ENCODE data around the gene HACD2.
"Not testable (repeated sequence)": the region's sequence is repeated elsewhere in the genome, so short reads cannot be mapped to it uniquely, and the experiment has no call there.

Gene HACD2

DNA sequence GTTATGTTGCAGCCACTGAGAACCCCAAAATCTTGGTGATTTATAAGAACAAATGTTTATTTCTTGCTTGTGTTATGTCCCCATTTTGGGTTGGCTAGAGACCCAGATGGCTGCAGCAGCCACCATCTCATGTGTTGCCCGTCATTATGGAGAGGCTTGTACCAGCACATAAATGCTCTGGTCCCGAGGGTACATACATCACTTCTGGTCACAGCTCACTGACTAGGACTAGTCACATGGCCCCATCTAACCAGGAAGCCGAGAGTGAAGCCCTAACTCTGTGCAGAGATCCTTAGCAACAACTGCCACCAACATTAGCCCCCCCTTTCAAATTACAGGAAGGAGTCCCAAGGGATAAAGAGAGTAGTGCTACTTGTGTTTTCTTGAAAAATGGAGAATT is 25.5 kb upstream of the HACD2 start:
- DNase-seq: no peak

DNA sequence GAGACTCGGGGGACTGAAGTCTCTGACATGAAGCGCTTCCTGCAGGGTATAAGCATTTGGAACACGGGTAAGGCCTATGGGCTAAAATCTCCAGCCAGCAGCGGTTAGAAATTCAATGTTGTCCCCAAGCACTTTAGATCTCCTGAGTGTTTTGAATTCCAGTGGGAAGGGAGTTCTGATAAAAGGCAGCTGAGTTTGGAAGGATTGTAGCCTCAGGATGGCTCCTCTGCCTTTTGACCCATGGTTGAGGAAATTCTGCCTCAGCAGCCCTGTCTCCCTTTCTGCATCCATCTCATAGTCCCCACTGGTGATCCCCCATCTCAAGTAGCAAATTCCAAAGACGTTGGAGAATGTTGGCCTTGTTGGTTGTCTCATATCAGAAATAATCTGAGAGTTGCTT is 24.2 kb upstream of the HACD2 start:
- no peak for DNase-seq

DNA sequence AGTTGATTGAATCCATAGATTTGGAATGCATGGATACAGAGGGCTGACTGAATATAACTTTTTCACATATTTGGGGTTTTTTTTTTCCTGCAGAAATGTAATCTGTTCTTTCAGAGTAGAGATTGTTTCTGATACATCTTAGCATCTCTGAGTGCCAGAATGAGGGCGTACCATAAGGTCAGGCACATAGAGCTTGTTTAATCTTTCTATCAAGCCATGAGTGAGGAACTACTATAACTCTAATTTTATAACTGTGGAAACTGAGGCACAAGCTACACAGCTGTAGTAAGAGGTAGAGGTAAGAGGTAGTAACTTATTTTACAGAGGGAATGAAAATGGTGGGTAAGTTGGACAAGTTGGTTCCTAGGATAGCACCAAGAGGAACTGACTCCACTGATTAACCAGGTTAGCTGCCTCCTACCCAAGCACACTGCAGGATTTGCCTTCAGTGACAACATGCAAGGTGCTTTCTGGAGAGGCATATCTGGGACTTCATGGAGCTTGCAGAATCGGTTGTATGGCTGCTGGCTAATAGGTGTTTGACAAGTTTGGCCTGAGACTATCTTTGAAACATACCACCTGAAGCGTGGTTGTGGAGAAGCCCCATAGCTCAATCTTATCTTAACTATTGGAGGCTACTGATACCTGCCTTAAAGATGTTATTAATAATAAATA is 23.5 kb upstream of the HACD2 start:
- no peak for DNase-seq

DNA sequence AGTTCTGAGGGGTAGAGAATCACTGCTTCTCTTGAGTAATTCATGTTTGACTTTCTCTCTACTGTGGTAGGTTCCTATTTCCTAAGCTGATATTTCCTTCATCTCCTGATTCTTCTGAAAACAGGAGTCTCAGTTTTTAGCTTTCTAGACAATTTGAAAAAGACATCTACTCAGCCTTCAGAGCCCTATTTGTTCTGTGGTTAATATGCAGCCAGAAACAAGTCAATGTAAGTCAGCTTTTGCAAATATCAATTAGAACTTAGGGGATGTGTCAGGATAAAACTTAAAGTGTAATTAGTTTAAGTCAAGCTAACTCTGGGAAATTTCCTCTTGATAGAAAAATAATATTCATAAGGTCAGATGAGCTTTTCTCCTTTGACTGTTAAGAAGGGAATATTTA is 21.7 kb upstream of the HACD2 start:
- no peak for DNase-seq

DNA sequence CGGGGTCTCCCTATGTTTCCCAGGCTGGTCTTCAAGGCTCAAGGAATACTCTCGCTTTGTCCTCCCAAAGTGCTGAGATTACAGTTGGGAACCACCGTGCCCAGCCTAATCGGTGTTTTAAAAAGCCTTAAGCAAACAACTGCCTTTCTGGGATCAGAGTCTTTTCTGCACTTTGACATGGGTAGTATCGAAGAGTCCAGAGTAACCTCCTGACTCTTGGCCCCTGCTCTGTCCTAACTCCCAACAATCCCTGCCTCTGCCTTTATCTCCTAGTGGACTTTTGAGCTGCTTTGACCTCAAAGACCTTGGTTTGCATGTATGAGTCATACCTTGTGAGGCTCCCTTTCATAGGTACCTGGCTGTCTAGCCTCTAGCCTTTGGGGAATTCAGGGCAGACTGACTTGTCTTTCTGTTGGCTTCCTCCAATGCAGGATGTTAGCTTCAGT is 21.0 kb upstream of the HACD2 start:
- DNase-seq: no peak

DNA sequence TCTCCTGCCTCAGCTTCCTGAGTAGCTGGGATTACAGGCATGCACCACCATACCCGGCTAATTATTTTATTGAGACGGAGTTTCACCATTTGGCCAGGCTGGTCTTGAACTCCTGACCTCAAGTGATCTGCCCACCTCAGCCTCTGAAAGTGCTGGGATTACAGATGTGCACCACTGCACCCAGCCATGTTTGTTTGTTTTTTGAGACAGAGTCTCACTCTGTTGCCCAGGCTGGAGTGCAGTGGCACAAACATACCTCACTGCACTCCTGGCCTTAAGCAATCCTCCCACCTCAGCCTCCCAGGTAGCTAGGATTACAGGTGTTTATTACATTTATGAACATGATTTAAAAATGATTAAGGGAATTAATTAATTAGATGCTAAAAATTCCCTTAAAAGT is 18.3 kb upstream of the HACD2 start:
- DNase-seq: not testable (repeated sequence)

DNA sequence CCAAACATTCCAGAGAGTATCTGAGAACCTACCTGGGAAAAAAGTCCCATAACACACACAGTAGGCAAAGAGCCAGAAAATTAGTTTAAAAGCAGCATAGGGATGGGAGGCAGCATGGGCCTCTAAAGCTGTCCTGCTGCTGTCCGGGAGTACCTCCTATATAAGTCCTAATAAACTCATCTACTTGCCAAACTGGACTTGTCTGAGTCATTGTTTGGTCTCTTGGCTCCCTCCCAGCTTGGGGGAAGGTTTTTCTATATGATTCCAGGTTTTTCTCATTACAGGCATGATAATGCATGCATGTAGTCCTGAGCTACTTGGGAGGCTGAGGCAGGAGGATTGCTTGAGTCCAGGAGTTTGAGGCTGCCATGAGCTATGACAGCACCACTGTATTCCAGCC is 17.5 kb upstream of the HACD2 start:
- DNase-seq: no peak

DNA sequence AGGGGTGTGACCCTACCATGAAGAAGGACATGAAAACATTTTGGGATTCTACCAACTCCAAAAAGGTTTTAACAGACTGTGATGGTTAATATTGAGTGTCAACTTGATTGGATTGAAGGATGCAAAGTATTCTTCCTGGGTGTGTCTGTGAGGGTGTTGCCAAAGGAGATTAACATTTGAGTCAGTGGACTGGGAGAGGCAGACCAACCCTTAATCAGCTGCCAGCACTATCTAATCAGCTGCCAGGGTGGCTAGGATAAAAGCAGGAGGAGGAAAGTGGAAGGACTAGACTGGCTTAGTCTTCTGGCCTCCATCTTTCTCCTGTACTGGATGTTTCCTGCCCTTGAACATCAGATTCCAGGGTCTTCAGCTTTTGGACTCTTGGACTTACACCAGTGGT is 16.0 kb upstream of the HACD2 start:
- not testable (repeated sequence) for DNase-seq

DNA sequence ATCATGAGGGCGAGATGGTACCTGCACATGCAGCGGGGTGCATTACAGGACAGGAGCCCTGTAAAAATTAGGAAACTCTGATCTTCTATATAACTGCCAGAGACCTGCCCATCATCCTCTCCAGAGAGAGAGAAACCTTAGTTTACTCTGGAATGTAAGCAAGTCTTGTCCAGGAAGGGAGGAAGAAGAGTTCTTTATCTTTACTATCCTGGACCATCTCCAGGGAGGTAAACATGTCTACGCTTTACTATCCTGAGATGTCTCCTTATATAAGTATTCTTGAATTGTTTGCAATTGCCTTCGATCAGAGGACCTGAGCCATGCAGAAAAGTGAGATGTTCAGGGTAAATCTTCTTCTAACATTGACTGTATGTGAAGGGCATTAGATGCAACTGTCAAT is 12.7 kb upstream of the HACD2 start:
- DNase-seq: no peak

DNA sequence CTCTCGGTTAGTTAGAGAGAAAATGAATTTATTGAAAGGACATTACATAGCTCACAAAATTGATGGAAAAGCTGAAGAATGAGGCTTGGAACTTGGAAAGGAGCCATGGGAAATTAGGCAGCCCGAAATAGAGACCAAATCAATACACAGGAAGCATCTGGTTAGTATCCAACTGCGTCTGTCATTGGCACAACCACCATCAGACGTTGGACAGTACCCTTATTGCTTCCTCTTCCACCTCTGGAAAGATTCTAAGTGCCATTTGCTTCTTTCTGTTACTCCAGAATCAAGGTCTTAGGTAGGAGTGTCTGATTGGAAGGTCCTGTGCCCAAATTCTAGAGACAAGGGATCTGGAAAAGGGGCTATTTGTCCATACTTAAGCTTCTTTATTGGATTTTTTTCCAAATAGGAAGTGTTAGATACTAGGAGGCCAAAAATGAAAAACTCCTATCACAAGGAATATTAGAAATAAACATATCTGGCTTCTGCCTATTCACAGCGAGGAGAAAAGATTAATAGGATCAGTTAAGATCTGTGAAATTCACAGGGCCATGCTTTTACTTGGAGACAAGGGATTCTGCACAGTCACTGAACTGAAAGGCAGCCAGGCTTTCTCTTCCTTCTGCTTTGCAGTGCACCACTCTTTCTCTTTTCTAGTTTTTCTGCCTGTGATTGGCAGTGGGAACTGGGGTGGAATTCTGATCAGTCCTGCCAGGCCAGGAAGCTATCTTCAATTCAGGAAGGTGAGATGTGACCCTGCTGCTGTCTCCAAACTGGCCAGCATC is 10.7 kb upstream of the HACD2 start:
- no peak for DNase-seq

DNA sequence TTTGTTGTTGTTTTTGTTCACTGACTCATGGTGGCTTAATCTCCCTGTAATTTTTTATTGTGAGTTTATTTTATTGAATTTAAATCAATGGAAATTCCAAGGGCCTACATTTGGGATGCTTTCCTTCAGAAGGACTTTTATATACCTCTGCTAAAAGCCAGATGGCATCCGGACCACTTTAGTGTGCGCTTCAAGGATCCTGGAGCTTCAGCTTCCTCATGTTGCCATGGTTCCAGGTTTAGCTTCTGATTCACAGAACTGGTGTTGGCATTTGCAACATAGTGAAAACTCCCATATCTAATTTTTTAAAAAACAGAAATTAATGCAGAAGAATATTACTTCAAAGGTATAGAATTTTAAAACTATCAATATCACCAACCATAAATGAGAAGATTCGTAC is 8.5 kb upstream of the HACD2 start:
- no peak for DNase-seq

DNA sequence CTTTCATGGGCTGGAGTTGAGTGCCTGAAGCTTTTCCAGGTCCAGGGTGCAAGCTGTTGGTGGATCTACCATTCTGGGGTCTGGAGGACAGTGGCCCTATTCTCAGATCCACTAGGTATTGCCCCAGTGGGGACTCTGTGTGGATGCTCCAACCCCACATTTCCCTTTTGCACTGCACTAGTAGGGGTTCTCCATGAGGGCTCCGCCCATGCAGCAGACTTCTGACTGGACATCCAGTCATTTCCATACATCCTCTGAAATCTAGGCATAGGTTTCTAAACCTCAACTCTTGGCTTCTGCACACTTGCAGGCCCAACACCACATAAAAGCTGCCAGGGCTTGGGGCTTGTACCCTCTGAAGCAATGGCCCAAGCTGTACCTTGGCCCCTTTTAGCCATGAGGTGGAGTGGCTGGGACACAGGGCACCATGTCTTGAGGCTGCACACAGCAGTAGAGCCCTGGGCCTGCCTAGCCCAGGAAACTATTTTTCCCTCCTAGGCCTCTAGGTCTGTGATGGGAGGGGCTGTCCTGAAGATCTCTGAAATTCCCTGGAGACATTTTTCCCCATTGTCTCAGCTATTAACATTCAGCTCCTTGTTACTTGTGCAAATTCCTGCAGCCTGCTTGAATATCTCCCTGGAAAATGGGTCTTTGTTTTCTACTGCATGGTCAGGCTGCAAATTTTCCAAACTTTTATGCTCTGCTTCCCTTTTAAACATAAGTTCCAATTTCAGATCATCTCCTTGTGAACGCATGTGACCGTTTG is 6.0 kb upstream of the HACD2 start:
- DNase-seq: no peak

DNA sequence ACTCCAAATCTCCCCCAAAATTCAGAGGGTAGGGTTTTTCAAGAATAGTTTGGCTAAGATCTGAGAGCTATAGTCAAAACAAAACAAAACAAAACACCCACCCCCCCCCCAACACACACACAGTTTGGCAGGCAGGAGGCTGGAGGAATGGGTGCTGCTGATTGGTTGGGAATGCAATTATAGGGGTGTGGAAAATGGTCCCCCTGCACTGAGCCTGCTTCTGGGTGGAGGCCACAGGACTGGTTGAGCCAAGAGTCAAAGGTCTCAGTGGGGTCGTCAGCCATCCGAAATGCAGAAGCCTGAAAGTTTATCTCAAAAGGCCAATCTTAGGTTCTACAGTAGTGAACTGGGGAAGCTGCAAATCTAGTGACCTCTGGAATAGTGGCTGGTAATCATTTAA is 2.5 kb upstream of the HACD2 start:
- no peak for DNase-seq

DNA sequence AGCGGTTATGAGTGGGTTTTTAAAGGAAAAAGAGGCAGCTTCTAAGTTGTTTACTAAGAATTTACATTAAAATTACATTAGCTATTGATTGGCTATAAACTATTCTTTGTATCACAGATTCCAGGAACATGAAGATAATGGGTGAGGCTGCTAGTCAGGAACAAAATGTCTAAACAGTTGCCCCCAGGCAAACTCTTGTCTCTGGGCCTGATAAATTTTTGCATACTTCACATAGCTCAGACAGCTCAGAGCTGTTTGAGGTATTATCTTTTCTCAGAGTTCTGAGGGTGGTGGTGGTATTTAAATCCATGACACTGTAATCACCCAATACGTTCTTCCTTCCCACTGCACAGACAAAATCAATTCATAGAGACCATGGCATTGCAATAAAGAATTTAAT is 2.1 kb upstream of the HACD2 start:
- no peak for DNase-seq

DNA sequence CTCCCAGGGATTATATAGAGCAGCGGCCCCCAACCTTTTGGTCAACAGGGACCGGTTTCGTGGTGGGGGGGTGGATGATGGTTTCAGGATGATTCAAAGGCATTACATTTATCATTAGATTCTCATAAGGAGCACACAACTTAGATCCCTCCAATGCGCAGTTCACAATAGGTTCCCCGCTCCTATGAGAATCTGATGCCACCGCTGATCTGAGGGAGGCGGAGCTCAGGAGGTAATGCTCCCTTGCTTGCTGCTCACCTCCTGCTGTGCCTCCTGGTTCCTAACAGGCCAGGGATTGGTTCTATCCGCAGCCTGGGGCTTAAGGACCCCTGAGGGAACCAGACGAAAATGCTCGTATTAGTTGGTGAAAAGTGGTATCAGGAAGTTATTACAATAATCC is 1.3 kb upstream of the HACD2 start:
- peak; percentile 32 for DNase-seq

DNA sequence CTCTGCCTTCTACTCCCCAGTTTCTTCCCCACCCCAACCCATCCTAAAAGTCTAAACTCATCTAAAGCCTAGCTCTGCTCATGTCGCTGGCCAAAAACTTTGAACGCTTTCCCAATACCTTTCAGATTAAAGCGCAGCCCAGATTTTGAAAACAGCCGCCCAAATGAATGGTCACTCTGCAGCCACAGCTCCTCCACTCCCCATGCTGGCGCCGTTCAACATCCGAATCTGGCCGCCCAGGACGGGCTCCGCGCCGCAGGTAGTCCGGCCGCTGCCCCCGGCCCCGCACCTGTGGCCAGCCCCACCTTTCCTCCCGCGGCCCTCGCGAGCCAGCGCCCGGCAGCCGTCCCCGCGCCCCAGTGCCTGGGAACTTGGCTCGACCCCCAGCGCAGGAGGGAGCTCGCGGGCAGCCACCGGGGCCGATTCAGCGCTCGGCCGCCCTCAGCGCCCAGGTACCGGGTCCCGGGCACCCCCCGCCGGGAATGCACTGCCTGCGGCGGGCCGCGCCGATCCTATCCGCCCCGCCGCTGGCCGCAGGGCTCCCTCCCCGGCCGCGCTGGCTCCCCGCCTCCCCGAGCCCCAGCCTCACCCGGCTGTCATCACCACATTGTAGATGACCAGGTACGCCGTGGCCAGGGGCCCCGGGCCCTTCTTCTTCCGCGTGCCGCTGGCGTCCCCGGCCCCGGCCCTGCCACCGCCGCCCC is 417 bp downstream of the HACD2 start:
- peak; percentile 19 for DNase-seq

DNA sequence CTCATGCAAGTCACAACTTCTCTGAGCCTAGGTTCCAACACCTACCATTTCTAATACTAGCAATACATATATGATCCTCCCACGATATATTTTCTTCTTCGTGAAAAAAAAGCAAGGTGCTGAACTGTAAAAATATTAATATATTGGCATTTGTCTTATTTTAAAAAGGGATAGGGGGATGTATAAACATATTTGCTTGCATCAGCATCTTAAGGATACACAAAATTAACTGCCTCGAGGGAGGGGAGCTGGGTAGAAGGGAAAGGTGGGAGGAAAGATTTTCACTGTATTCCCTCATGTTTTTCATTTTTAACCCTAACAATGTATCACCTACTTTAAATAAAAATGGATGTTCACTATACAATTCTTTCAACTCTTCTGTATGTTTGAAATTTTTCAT is 1.3 kb downstream of the HACD2 start:
- DNase-seq: no peak

DNA sequence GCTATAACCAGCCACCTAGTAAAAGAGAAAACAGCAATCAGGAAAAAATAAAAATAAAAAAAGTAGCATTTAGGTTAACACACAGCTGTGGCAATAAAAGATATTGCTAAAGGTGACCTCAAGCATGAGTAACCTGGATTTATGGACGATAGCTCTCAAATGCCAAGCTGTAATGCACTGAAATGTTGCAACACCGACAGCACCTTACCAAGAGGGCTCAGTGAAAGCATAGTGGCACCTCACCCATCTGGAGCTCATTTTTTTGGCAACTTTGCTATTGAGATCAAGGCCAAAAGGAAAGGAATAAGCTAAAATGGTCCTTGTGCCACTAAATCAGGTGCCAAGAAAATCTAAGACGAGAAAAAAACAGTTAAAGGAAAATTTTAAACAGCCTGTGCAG is 2.5 kb downstream of the HACD2 start:
- DNase-seq: no peak

DNA sequence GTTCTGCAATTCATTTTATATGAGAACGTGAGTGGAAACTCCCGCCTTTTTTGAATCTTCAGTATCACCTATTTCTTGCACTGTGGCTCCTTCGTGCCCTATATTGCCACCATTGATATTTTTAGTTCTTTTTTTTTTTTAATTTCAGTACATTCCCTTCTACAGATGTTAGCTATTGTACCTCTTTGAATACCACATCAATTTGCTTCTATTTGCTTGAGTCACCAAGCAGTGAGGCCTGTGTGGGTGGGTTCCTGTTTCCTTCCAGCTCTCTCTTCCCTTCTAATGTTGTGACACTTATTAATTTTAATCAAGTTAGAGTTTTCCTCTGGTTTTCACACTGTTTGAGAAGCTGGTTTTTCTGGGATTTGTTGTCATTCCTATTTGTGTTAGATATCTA is 8.7 kb downstream of the HACD2 start:
- DNase-seq: peak; percentile 72

DNA sequence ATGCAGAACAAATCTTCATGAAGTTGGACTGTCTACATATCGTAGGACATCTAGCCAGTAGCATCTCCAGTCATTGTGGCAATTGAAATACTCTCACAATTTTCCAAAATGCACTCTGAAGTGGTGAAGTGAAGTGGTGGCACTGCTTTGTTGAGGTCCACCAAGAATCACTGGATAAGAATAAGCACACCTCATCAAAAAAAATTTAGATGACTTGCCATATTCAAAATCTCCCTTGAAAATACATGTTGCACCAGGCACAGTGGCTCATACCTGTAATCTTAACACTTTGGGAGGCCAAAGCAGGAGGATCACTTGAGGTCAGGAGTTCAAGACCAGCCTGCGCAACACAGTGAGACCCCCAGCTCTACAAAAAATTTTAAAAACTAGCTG is 12.9 kb downstream of the HACD2 start:
- DNase-seq: no peak

DNA sequence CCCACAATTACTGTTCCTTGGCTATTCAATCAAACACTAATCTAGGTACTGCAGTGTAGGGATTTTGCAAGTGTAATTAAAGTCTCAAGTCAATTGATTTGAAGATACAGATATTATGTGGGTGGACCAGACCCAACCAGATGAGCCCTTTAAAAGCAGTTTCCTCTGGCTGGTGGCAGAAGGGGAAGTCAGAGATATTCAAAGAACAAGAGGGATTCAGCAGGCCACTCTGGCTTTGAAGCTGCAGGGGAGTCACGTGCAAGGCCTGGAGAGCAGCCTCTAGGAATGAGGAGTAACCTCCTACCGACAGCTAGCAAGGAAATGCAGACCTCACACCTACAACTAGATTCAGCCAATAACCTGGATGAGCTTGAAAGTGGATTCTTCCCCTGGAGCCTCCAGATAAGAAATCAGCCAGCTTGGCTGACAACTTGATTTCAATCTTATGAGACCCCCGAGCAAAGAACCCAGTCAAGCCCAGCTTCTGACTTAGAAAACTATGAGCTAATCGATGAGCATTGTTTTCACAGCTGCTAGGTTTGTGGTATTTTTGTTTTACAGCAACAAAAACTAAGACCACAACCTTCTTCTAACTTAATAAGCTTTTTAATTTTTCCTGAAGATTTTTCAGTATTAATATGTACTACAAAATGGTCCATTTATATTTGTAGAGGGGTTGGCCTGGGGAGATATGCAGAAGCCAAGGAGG is 13.4 kb downstream of the HACD2 start:
- peak; percentile 47 for DNase-seq

DNA sequence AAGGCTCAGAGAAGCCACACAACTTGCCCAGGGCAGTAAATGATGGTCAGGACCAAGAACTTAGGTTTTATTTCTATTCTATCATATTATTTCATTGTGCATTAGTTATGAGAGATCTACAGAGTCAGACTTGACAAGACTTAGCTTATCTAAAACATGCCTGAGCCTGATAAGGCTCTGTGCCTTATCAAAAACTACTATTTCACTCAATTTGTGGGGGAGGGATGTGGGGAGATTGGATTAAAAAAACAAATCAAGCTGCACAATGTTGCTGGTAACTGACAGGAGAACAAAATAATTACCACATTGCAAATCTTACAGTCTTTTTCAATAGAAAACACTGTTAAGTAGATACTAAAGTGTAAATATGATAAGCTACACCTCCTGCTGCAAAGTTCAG is 16.0 kb downstream of the HACD2 start:
- no peak for DNase-seq

DNA sequence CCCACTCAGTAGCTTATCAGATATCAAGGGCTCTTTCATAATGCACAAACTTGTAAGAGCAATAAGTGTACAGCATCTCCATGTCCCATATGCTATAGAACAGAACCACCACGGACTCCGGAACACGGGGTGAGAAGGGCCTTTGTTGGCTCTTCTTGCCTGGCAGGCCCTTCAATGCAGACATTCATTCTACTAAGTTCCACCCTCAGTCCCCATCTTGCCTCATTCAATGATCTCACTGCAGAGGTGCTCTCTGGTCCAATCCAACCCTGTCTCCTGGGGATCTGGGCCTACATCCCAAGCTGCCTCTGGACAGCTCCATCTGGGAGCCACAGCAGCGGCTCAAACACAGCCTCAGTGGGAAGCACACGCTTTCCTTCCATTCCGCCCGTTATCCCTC is 16.8 kb downstream of the HACD2 start:
- DNase-seq: no peak

Measured in suppressor macrophage treated with lipopolysaccharide for 4 hours (primary cell).